ENCODE data around the gene SEC63. TPM values are rescaled to one million over a fixed set of nuclear protein-coding genes. Genes with fewer than 3 reads are reported as not detected.
"Not testable (repeated sequence)": the region's sequence is repeated elsewhere in the genome, so short reads cannot be mapped to it uniquely, and the experiment has no call there.

SEC63 gene
- total RNA-seq: 25.3 and 25.4 TPM in 2 replicates

GRCh38 chr6:107957909-107958688, at the start of gene SEC63:
TSS of gene SEC63 (minus strand) at chr6:107958208. CDS start at chr6:107958009, 199 bp downstream.
- peak; percentile 51 for DNase-seq (ENCODE audit: extremely low read depth, low read depth, low spot score)

- DNase-seq (ENCODE audit: extremely low read depth, low read depth, low spot score): no peak
Observed at GRCh38 chr6:108005961-108006360, 48.0 kb upstream of the SEC63 start.

- DNase-seq (ENCODE audit: extremely low read depth, low read depth, low spot score): no peak
Observed at GRCh38 chr6:108004861-108005260, 46.9 kb upstream of the SEC63 start.

GRCh38 chr6:108002365-108003221, 44.6 kb upstream of the SEC63 start:
- DNase-seq (ENCODE audit: extremely low read depth, low read depth, low spot score): no peak

- DNase-seq (ENCODE audit: extremely low read depth, low read depth, low spot score): no peak
Observed at GRCh38 chr6:108001696-108002231, 43.8 kb upstream of the SEC63 start.

GRCh38 chr6:108000259-108000658, 42.3 kb upstream of the SEC63 start:
- not testable (repeated sequence) for DNase-seq (ENCODE audit: extremely low read depth, low read depth, low spot score)

- no peak for DNase-seq (ENCODE audit: extremely low read depth, low read depth, low spot score)
Observed at GRCh38 chr6:107999341-107999740, 41.3 kb upstream of the SEC63 start.

- no peak for DNase-seq (ENCODE audit: extremely low read depth, low read depth, low spot score)
Observed at GRCh38 chr6:107991772-107992550, 34.0 kb upstream of the SEC63 start.

GRCh38 chr6:107991061-107991460, 33.1 kb upstream of the SEC63 start:
- no peak for DNase-seq (ENCODE audit: extremely low read depth, low read depth, low spot score)

GRCh38 chr6:107990587-107990986, 32.6 kb upstream of the SEC63 start:
- not testable (repeated sequence) for DNase-seq (ENCODE audit: extremely low read depth, low read depth, low spot score)

GRCh38 chr6:107989166-107990094, 31.4 kb upstream of the SEC63 start:
- no peak for DNase-seq (ENCODE audit: extremely low read depth, low read depth, low spot score)

- no peak for DNase-seq (ENCODE audit: extremely low read depth, low read depth, low spot score)
Observed at GRCh38 chr6:107988570-107988969, 30.6 kb upstream of the SEC63 start.

GRCh38 chr6:107987805-107988204, 29.8 kb upstream of the SEC63 start:
- no peak for DNase-seq (ENCODE audit: extremely low read depth, low read depth, low spot score)

GRCh38 chr6:107985701-107986100, 27.7 kb upstream of the SEC63 start:
- no peak for DNase-seq (ENCODE audit: extremely low read depth, low read depth, low spot score)

- DNase-seq (ENCODE audit: extremely low read depth, low read depth, low spot score): no peak
Observed at GRCh38 chr6:107983811-107984210, 25.8 kb upstream of the SEC63 start.

GRCh38 chr6:107982486-107982885, 24.5 kb upstream of the SEC63 start:
- DNase-seq (ENCODE audit: extremely low read depth, low read depth, low spot score): no peak

GRCh38 chr6:107981695-107982094, 23.7 kb upstream of the SEC63 start:
- DNase-seq (ENCODE audit: extremely low read depth, low read depth, low spot score): no peak

GRCh38 chr6:107977283-107977682, 19.3 kb upstream of the SEC63 start:
- DNase-seq (ENCODE audit: extremely low read depth, low read depth, low spot score): peak; percentile 20

- no peak for DNase-seq (ENCODE audit: extremely low read depth, low read depth, low spot score)
Observed at GRCh38 chr6:107976155-107976783, 18.3 kb upstream of the SEC63 start.

Measured in glomerular endothelial cell (primary cell).